ENCODE measurements around the gene GBA2.
A peak's percentile ranks its signal among the peaks of the same experiment; 100 is the strongest.

GBA2 gene

DNA sequence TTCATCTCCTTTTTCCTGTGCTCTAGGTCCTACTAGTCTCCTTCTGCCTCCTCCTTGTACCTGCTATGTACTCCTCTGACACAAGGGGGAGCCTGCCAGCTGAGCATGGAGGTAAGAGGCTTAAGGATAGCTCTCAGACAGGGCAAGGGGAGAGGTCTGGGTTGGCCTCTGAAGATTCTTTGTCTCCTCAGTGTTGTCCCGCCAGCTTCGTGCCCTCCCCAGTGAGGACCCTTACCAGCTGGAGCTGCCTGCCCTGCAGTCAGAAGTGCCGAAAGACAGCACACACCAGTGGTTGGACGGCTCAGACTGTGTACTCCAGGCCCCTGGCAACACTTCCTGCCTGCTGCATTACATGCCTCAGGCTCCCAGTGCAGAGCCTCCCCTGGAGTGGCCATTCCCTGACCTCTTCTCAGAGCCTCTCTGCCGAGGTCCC is 12.8 kb downstream of the GBA2 start:
- peak; percentile 74 for DNase-seq

DNA sequence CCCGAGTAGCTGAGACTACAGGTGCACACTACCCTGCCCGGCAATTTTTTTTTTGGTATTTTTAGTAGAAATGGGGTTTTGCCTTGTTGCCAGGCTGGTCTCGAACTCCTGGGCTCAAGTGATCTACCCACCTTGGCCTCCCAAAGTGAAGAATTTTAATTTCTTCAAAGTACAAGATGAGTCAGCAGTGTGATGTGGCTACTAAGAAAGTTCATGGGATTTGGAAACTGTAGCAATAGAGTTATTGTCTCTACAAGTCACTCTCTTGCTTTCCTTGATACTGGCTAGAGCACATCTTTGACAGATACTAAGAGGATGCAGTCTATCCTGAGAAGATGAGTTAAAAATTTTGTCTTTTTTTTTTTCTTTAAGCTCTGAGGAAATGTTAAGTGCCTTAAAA is 14.9 kb downstream of the GBA2 start:
- DNase-seq, result no peak

DNA sequence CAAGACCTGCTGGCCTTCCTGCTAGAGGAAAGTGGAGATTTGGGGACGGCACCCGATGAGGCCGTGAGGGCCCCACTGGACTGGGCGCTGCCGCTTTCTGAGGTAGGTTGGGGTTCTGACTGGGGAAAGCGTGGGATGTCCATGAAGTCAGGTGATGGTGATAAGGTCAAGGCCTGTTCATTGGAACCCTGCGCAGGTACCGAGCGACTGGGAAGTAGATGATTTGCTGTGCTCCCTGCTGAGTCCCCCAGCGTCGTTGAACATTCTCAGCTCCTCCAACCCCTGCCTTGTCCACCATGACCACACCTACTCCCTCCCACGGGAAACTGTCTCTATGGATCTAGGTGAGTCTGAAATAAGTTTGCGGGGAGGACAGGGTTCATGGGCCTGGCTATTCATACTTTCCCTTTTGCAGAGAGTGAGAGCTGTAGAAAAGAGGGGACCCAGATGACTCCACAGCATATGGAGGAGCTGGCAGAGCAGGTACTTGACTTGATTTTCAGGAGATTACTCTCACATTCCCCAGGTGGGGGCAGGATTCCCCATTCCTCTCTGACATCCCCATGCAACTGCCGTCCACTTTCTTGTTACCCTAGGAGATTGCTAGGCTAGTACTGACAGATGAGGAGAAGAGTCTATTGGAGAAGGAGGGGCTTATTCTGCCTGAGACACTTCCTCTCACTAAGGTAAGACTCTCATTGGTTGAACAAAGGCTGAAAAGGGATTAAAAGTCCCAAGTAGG is 16.1 kb downstream of the GBA2 start:
- DNase-seq, result peak; percentile 32

DNA sequence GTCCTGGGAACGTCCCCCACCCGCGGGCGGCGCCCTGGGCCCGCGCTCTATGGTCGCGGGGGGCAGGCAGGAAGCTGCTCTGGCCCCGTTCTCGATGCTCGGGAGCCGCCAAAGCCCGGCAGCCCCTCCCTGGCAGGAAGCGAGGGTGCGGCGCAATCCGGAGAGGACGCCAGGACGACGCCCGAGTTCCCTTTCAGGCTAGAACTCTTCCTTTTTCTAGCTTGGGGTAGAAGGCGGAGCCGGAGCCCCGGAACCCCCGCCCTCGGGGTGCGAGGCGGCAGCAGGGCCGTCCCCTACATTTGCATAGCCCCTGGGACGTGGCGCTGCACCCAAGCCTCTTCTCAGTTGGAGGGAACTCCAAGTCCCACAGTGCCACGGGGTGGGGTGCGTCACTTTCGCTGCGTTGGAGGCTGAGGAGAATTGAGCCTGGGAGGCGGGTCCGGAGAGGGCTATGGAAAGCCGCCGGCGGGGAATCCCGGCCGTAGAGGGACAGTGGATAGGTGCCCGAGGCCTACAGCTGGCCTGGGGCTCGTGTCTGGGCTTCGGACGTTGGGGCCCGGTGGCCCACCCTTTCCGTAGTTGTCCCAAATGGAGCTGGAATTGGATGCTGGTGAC is 16.7 kb downstream of the GBA2 start, which contains the start of the genes CREB3 and TLN1:
TSS of gene CREB3 (plus strand) at position 482 of the 615 bp plus-strand sequence. CDS start at position 589, 107 bp downstream.
TSS of gene TLN1 (minus strand) at position 11 of the 615 bp plus-strand sequence. CDS start 6,501 bp downstream, outside the sequence.
- DNase-seq, result peak; percentile 97

DNA sequence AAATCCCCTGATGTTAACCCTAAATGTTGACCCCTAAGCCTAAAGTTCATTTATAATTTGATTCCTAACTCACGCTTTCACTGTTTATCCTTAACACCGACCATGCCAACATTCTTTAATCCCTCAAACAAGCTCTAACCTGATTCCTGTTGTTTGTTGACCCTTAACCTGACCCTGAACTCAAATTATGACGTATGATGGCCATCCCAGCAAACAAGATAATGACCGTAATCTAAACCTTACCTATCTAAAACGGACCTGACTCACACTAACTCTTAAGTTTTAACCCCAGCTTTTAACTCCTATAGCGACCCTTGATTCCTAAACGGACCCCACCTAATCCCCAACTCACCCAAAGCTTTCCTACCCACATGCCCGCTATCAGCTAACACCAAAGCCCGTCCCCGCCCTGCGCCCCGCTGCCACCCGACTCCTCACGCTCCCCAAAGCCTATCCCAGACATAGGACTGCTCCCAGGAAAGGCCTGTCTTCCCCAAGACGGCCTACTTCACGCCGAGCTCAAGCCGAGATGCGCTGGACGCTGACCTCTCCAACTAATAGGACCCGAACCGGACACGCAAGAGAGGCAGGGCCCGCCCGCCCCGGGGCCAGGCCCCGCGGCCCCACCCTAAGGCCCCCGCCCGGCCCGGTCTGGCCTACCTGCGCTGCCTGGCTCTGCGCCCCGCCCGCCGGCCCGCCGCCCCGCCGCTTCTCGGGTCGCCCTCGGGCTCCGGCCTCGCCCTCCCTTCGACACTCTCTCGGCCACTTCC is 17.4 kb downstream of the GBA2 start:
- no peak for DNase-seq

DNA sequence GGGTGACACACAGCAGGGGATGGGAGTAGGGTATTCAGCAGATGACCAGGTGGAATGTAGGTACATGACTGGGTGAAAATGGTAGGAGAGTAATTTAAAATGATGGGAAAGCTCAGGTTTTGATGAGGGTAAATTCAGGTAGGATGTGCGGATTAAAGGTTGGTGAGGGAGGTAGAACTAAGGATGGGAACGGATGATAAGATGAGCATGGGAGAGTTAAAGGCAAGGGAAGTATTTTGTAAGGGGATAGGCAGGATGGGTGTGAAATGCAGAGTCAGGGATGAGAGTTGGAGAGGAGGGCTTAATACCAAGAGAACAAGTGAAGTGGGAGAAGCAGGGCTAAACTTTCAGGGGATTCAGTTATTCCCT is 18.6 kb downstream of the GBA2 start:
- DNase-seq, result no peak

DNA sequence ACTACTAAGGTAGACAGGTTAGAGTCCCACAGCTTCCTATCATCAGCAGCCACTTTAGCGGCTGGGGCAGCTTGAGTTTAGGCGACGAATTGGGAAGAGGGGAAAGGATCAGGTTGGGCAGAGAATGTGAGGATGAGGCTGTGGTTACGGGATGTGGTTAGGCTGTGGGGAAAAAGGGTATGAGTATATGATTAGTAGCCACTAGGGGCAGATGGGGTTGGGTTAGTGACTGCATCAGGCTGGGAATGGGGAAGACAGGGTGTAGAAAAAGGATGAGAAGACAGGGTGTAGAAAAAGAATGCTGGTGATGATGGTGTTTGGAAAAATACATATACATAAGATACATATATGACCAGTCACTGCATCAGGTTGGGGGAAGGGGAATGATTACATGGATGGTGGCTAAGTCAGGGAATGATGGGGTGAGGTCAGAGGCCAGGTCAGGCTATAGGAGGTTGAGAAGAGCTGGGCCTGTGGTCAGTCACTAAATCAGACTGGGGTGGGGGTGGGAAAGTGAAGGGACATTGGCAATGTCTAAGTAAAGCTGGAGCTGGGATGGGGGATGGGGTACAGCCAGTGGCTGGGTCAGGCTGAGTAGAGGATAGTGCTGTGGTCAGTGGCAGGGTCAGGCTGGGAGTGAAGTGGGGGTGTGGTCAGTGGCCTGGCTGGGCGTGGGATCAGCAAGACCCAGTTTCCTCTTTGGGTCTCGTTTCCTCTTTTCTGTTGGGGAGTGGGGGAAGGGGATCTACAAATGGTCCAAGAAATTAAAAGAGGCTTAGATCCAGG is 19.1 kb downstream of the GBA2 start:
- peak; percentile 31 for DNase-seq

DNA sequence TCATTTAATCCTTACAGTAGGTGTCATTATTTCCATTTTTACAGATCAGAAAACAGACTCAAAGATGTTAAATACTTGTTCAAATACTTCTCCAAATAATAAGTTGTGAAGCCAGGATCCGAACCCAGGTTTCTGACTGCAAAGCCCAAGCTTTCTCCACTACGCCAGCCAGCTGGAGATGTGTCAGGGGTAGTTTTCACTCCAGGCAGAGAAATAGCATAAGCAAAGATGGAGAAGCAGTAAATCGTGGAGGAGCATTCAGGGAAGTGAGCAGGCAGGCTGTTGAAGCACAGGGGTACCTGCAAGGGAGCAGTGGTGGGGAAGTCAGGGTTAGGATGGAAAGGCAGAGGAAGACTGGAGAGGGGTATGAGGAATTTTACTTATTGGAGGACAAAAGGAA is 19.9 kb downstream of the GBA2 start:
- DNase-seq, result no peak

DNA sequence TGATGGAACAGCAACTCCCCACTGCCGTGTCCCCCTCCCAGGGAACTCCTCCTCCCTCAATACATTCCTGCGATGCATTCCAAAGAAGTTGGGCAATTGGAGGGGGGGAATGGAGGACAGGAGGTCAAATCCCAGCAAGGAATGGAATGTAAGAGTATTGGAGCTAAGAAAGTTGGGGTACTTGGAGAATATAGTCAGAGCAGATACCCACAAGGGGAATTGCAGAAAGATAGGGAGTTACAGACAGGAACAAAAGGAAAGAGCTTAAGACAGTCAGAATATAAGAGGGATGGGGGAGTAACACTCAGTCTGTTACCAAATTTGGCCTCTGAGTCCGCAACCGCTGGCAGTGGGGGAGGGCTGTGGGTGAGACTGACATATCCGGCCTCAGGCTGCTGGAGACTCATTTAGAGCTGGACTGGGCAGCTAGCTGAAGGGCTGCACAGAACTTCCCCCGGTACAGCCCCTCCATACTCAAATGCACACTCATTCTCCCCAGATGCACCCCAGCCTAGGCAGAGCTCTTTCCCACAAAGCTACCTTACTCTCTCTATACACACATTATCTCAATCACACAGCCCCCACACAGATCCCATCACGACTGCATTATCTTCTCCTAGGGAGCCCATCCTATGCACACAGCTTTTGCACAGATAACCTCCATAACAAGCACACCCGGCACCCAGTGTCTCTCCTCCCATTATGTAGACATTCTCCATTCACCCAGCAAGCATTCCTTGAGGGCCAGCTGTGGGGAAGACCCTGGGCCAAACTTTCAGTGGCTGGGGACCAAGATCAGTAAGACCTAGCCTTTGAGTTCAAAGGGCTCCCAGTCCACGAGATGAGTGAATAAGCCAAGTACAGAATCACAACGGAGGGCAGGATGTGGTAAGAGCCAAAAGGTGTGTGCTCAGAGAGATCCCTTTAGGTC is 20.7 kb downstream of the GBA2 start:
- DNase-seq, result peak; percentile 30

DNA sequence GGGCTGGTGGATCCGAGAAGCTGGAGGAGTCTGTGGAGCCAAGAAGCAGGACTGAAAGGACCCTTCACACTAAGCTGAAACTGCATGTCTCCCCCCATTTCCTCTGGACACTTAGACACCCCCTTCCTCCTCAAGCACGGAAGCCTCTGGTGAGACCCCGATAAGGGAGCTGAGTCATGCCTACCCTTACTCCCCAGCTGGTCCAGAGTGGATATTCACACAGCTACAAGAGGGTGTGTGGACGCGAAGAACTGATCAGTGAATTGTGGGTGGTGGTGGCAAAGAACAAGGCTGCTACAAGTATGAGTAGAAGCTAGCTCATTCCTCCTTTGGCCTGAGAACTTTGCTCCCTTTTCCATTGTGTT is 21.4 kb downstream of the GBA2 start:
- no peak for DNase-seq

DNA sequence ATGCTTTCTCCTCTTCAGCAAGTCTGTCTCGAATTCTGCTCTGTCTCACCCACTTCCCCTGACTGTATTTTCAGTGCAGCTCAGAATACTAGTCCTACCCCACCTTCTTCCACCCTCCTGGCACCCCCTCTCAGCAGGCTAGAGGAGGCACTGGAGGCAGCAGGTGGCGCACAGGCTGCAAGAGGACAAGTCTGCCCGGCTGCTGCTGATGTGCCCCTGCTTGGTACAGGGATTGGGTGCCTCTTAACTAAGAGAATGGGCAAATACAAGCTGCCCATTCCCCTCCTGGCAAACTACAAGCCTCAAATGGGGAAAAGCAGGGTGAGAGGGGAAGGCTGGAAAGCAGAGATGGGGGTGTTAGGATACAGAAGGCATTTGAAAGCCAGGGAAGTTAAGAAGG is 22.1 kb downstream of the GBA2 start:
- DNase-seq, result peak; percentile 28

DNA sequence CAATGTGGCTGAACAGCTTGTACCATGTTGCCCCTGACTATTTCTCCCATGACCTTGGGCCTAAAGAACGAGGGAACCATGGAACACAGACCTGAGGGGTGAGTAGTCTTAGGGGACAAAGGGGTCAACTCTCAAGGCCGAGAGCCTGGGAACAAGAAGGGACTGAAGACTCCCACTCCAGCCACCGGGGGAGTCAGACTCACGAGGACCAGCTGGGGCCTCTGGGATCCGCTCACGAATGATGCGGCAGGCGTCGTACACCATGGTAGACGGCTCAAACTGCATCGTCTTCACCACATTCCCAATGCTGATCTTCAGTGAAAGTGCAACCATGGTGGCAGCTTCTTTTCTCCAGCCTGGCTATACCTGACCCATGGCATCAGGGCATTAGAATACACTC is 23.7 kb downstream of the GBA2 start:
- no peak for DNase-seq

DNA sequence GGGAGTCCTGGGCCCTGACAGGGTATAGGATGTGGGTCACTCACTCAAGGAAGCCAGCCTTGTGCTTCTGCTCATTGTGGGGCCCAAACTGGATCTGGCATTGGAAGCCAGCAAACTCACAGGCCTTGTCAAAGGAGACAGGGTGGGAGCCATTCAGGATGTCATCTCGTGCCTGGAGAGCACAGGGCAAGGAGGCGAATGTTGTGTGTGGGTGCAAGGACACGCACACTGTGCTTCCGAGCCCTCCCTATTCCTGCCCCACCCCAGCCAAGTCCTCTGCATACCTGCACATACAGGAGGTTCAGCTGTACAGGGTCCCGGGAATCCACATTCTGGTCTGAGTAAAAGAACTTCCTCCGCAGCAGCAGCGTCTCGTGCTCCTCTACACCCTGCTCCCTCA is 25.1 kb downstream of the GBA2 start:
- DNase-seq, result no peak

DNA sequence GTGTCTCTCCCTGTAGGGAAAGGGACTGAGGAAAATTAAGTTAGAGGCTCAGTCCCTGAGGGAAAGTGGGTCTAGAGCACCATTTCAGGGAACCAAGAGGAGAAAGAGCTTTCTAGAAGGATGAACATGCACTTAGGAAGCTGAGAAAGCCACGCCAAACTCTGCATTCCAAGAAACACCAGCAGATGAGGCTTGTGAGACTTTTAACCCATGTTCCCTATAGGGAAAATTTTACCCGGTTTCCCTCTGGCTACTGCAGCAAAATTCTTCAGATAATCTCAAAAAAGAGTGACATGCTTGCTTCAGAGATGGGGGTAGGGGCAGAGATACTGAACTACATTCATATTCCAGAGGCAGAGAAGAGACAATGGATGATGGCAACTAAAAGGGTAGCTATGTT is 25.6 kb downstream of the GBA2 start:
- DNase-seq, result no peak

DNA sequence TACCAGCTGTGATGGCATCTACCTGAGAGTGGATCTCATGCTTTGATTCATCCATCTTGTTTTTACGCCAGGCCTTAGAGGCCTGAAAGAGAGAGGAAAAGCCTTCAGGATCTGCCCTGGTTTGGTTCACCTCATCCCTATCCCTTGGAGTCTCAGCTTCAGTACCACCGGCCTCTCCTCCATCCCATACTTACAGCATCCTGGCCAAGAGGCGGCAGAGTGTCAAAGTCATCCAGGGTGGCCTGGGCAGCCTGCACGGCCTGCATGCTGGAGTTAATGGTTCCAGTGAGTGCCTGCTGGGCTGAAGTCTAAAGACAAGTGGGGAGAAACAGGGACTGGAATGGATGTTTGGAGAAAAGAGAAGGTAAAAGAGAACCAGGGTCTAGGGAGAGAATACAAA is 29.5 kb downstream of the GBA2 start:
- no peak for DNase-seq

DNA sequence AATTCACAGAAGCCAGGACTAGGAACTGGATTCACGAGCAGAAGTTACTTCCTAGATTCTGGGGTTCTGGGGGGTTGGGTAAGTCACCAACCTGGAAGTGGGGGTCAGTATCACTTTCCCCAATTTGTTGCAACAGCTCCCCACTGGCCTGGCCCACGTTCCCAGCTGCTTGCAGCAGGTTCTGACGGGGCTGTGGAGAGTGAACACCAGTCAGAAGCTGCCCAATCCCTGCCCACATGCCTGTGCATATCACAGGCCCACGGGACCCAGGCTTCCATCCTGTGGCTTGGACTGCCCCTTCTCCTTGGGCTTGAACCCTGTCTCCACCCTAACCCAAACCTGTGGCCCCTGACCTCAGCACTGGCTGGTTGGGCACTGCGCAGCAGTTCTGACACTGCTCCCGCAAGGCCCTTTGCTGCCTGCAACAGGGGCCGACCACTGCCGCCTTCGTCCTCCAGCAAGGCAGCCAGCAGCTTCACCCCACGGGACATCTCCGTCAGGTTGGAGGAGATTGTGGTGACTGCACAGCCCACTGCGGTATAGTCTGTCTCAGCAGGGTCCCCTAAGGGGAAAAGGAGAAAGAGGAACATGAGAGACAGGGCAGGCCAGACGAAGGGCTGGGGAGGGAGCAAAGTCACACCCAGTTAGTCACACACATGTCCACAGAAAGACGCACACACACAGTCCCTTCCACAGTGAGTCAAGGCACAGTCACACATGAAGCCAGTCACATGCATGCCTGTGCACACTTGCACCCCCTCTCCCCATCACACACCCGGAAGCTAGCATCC is 30.1 kb downstream of the GBA2 start:
- DNase-seq, result no peak

DNA sequence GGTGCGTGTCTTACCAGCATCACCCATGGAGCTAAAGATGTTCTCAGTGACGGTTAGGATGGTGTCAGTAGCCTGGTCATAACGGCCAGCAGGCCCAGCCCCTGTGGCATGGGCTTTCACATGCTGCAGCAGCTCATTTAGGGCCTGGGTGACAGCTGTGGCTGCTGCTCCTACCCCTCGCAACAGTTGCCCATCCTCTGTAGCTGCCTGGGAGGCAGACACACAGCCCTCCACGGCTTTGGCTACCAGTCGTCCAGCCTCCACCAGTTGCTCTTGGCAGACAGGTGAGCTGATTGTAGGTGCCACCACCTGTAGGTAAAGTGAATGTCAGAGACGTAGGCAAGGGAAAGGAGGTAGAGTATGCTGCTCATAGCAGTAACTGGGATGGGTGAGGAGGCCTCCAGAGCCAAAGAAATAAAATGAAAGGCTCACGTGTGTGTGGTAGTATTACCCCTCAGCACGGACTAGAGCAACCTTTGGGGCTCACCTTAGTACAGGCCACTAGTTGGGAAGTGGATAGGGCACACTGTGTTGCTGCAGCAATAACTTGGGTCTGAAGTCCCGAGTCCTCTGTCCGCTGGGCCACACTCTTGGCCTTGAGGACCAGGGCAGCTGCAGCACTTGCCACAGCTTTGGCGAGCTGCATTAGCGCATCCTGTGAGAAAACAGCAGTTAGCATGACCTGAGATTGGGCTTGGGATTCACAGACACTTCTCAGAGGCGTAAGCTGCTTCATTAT is 31.7 kb downstream of the GBA2 start:
- DNase-seq, result no peak

DNA sequence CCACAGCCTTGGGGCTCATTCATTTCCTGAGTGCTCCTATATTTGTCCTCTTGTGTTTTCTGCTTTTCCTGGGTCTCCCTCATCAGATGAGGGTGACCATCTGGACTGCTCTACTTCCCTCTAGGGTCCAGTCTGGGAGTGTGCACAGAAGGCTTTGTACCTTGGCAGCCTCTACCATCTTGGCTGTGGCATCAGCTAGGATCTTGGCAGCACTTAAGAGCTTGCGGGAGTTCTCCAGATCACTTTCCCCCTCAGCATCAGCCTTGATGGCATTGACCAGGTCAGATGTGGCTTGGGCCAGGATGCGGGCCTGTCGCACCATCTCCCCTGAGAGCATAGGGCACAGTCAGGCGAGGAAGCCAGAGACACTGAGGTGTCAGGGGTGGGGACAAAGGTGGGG is 32.8 kb downstream of the GBA2 start:
- DNase-seq, result no peak

DNA sequence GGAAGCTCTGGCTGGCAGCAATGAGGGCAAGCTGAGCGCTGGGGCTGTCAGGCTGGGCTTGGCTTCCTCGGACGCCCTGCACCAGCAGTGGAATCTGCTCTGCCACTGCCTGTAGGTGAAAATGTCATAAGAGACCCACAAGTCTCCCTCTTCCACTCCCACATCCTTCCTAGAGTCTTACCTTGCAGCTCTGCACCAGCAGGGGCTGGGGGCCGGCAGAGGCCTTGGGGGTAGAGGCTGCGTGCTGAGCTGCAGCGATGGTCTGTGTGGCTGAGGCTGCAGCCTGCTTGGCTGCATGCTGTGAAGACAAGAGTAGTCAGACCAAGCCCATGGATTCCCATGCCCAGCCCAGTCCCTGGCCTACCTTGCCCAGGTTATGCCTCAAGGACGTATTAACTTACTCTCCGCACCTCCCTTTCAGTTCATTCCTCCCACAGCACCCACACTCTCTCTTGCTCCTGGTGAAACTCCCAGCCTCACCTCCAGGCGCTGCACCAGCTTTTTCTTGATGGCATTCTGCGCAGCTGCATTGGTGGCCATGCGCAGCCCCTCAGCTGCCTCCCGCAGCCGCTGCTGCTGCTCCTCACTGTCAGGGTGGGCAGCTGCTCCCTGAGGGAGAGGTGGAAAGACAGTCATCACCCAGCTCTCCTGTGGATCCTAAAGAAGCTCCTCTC is 34.3 kb downstream of the GBA2 start:
- DNase-seq, result no peak

DNA sequence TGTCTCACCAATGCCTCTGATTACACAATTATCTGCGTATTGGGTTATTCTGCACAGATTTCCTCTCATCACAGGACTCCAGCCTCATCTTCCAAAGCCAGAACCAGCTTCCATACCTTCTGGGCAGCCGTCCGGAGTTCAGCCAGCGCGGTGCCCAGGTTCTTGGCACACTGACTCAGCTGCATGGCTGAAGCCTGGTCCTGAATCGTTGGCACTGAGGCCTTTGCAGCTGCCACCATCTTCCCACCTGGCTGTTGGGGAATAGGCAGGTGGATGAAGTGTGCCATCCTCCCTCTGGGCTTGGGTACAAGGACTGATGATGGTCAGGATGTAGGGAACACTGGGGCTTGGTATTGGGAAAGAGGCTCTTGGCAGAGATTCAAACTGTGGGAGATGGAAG is 34.9 kb downstream of the GBA2 start:
- DNase-seq, result no peak

Measured in stimulated activated CD4-positive, alpha-beta T cell treated with anti-CD3 and anti-CD28 coated beads, Interleukin-4, amount 100 ng/mL, for 24 hours (primary cell).